A673 (cell line): ENCODE data around the gene EYS. TPM values are rescaled to one million over a fixed set of nuclear protein-coding genes. Genes with fewer than 3 reads are reported as not detected.
A peak's percentile ranks its signal among the peaks of the same experiment; 100 is the strongest.

Experiments
- BruUV-seq: library from RNA; stranded (reverse); fragments of 400-500 nt; replicated peaks from 2 replicates; lab custom pipeline; 2021; lab: Mats Ljungman, UMichigan
- CTCF ChIA-PET: fragments of 300-600 bp; sonication (Branson Sonifier 250); formaldehyde crosslinking; loops from one replicate; lab custom pipeline; 2022; ENCODE audit warnings: antibody characterized with exemption; lab: Charles Lee
- POLR2A ChIA-PET: fragments of 300-600 bp; sonication (Branson Sonifier 250); formaldehyde crosslinking; loops from one replicate; lab custom pipeline; 2022; ENCODE audit warnings: antibody characterized with exemption; ENCODE audit not compliant: low non-redundant PET; lab: Charles Lee
- DNase-seq: peaks from one replicate; pipeline ENCODE4 v3.0.0-alpha.2; 2015; ENCODE audit warnings: low spot score
- H3K27ac ChIP-seq: fragments of 200-600 bp; sonication (generic); 2 replicates; pipeline ENCODE4 v1.5.1; 2016; ENCODE audit warnings: mixed run types, low read depth, mild to moderate bottlenecking, mixed read lengths, antibody characterized with exemption, low read length; ENCODE audit not compliant: poor library complexity, severe bottlenecking
- H3K27me3 ChIP-seq: fragments of 200-600 bp; sonication (generic); replicated peaks from 2 replicates; pipeline ENCODE4 v1.6.1; 2017; ENCODE audit warnings: mixed run types, low read depth, mild to moderate bottlenecking, mixed read lengths, antibody characterized with exemption, low read length; ENCODE audit not compliant: insufficient read depth, poor library complexity
- H3K36me3 ChIP-seq: fragments of 200-600 bp; sonication (generic); 2 replicates; pipeline ENCODE4 v1.6.1; 2016; ENCODE audit warnings: mixed run types, mild to moderate bottlenecking, mixed read lengths, antibody characterized with exemption, low read length; ENCODE audit not compliant: insufficient read depth, poor library complexity, severe bottlenecking
- H3K4me1 ChIP-seq: fragments of 200-600 bp; sonication (generic); 2 replicates; pipeline ENCODE4 v1.6.1; 2017; ENCODE audit warnings: mixed run types, mild to moderate bottlenecking, mixed read lengths, antibody characterized with exemption, low read length; ENCODE audit not compliant: insufficient read depth, poor library complexity, severe bottlenecking
- H3K4me3 ChIP-seq: fragments of 200-600 bp; sonication (generic); 2 replicates; pipeline ENCODE4 v1.5.1; 2016; ENCODE audit warnings: low read depth, mixed run types, mild to moderate bottlenecking, mixed read lengths, low read length; ENCODE audit not compliant: poor library complexity, severe bottlenecking
- H3K9me3 ChIP-seq: fragments of 200-600 bp; sonication (generic); 2 replicates; pipeline ENCODE4 v1.6.1; 2016; ENCODE audit warnings: mixed run types, low read depth, mild to moderate bottlenecking, mixed read lengths, antibody characterized with exemption, low read length; ENCODE audit not compliant: poor library complexity, severe bottlenecking
- EZH2 ChIP-seq: fragments of 200-600 bp; sonication (generic); IDR thresholded peaks from 2 replicates; pipeline ENCODE4 v1.6.1; 2017; ENCODE audit warnings: borderline replicate concordance, low read depth, mild to moderate bottlenecking, mixed read lengths, antibody characterized with exemption, low read length; ENCODE audit not compliant: poor library complexity, severe bottlenecking
- intact Hi-C: fragments of 100-400 bp; cut with micrococcal nuclease; formaldehyde crosslinking; loops from one replicate; pipeline ENCODE4 v1.10.0; 2022; ENCODE audit not compliant: unreplicated experiment
- total RNA-seq: library from RNA; stranded (reverse); gene quantifications from 2 replicates; pipeline ENCODE4 v1.2.3, GENCODE V29; 2021
- TF ChIP-seq, protein P1 (sequence below): fragments of 300-800, 200-600 bp; sonication (generic); conservative IDR thresholded peaks from 2 replicates; pipeline ENCODE4 v1.5.1; 2017; ENCODE audit warnings: low read depth, mild to moderate bottlenecking, antibody characterized with exemption, low read length, moderate library complexity, mixed read lengths

The EYS gene
- total RNA-seq, 1 experiment from 2014 or later: 0.47 TPM

DNA sequence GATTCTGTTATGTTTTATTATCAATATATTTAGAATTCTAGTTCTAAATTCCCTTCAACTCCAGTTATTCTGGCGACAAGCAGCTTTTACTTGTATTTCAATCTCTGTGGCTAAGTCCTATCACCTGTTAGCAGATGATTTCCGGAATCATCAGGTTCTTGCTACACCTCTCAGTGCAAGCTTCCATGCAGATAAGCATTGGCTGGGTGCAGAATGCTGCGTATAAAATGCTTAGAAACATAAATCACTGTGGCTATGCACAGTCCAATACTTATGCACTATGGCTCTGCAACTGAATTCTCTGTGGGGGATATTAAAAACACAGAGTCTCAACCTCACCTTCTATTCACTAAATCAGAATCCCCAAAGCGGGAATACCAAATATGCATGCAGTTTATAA is 720.0 kb downstream of the EYS start:
- CTCF ChIA-PET: no interaction called here
- no peak for DNase-seq
- Histone ChIP-seq H3K4me3 (no peak overlapping the region), H3K4me1 (no peaks in the 10 kb centered on the region), H3K9me3 (no peaks in the 10 kb centered on the region), H3K27ac (no peak overlapping the region), H3K36me3 (no peaks in the 10 kb centered on the region), H3K27me3 (no peaks in the 10 kb centered on the region)
- intact Hi-C loops: no loop called here
- TF ChIP-seq EZH2: no peak
- TF ChIP-seq, protein P1, sequence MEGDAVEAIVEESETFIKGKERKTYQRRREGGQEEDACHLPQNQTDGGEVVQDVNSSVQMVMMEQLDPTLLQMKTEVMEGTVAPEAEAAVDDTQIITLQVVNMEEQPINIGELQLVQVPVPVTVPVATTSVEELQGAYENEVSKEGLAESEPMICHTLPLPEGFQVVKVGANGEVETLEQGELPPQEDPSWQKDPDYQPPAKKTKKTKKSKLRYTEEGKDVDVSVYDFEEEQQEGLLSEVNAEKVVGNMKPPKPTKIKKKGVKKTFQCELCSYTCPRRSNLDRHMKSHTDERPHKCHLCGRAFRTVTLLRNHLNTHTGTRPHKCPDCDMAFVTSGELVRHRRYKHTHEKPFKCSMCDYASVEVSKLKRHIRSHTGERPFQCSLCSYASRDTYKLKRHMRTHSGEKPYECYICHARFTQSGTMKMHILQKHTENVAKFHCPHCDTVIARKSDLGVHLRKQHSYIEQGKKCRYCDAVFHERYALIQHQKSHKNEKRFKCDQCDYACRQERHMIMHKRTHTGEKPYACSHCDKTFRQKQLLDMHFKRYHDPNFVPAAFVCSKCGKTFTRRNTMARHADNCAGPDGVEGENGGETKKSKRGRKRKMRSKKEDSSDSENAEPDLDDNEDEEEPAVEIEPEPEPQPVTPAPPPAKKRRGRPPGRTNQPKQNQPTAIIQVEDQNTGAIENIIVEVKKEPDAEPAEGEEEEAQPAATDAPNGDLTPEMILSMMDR: no peak
- no TSS peak for BruUV-seq
- POLR2A ChIA-PET: no interaction called here

DNA sequence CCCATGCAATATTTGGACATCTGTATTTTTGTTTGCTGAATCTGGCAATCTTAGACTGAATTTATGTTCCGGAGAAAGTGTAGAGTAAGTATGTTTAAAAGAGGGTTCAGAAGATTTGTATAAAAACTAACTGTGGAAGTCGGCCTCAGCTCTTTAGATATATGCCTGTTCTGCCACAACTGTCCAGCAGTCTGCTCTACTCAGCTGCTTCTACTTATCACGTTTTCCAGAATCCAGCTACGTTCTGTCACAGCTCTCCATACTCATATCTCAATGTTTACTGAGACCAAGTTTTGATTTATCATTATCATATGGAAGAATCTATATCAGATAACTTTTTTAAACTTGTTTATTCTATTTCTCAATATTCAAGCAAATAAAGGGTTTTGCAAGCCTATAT is 721.3 kb downstream of the EYS start:
- no peaks in the 10 kb centered on the region for H3K4me1 ChIP-seq
- no peaks in the 10 kb centered on the region for H3K36me3 ChIP-seq
- no peak for TF ChIP-seq EZH2
- TF ChIP-seq, protein P1: no peak
- H3K4me3 ChIP-seq: no peak overlapping the region
- no peak overlapping the region for H3K27ac ChIP-seq
- POLR2A ChIA-PET: no interaction called here
- no TSS peak for BruUV-seq
- intact Hi-C loops: no loop called here
- CTCF ChIA-PET: no interaction called here
- no peaks in the 10 kb centered on the region for H3K27me3 ChIP-seq
- H3K9me3 ChIP-seq: no peaks in the 10 kb centered on the region
- peak; percentile 1 for DNase-seq

GRCh38 chr6:64984948-64985347 is 722.1 kb downstream of the EYS start:
- ChIA-PET CTCF (no interaction called here), POLR2A (no interaction called here)
- no peak overlapping the region for H3K4me3 ChIP-seq
- intact Hi-C loops: no loop called here
- no TSS peak for BruUV-seq
- peak; percentile 2 for DNase-seq
- no peaks in the 10 kb centered on the region for H3K9me3 ChIP-seq
- TF ChIP-seq, protein P1: no peak
- no peak for TF ChIP-seq EZH2
- H3K4me1 ChIP-seq: no peaks in the 10 kb centered on the region
- no peaks in the 10 kb centered on the region for H3K36me3 ChIP-seq
- no peak overlapping the region for H3K27ac ChIP-seq
- no peaks in the 10 kb centered on the region for H3K27me3 ChIP-seq
